Stomach (tissue), 4 donors: ENCODE results near the gene C16orf46.

Experiments used
- POLR2A ChIP-seq, 4 donors: fragments of 450-650 bp; IDR thresholded peaks; one replicate each; pipeline ENCODE4 v1.6.1; 2016; ENCODE audit warnings: antibody characterized with exemption in 4 of 4, control low read depth in 2 of 4, mild to moderate bottlenecking in 1 of 4, moderate library complexity in 1 of 4
- TF ChIP-seq, protein P1 (sequence below), 7 experiments: fragments of 450-650 bp in 4 of 7; fragments of 200-600 bp in 3 of 7; sonication (generic) in 3 of 7; IDR thresholded peaks; one replicate each; pipeline ENCODE4 v1.5.1; 2016 to 2019; ENCODE audit warnings: antibody characterized with exemption in 7 of 7, control low read depth in 2 of 7, mild to moderate bottlenecking in 1 of 7

DNA sequence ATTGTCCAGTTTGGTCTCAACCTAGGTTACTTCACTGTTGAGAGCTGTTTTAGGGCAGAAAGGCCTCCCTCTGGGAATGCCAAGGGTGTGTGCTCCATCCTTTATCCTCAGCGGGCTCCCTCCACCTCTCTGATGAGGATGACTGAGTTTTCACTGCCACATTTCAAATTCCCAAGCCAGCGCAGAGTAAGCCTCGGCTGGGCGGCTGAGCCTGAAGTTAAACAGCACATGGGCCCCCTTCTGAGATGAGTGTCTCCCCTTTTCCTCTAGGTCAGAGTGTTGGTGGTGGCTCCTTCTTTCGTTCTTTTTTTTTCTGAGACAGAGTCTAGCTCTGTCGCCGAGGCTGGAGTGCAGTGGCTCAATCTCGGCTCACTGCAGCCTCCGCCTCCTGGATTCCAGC, 24.7 kb upstream of the C16orf46 start:
- TF ChIP-seq POLR2A (IDR thresholded peaks at IDR 0.05) = no peak
- TF ChIP-seq, protein P1, sequence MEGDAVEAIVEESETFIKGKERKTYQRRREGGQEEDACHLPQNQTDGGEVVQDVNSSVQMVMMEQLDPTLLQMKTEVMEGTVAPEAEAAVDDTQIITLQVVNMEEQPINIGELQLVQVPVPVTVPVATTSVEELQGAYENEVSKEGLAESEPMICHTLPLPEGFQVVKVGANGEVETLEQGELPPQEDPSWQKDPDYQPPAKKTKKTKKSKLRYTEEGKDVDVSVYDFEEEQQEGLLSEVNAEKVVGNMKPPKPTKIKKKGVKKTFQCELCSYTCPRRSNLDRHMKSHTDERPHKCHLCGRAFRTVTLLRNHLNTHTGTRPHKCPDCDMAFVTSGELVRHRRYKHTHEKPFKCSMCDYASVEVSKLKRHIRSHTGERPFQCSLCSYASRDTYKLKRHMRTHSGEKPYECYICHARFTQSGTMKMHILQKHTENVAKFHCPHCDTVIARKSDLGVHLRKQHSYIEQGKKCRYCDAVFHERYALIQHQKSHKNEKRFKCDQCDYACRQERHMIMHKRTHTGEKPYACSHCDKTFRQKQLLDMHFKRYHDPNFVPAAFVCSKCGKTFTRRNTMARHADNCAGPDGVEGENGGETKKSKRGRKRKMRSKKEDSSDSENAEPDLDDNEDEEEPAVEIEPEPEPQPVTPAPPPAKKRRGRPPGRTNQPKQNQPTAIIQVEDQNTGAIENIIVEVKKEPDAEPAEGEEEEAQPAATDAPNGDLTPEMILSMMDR (IDR thresholded peaks at IDR 0.05) = no peak
